Trophoblast cell (in vitro differentiated cells and primary cell): ENCODE results near the gene PTPRE.

Experiments
- DNase-seq, 2 donors: peaks; one replicate each; pipeline ENCODE4 v3.0.0-alpha.2; 2016
- H2AFZ ChIP-seq: 2 replicates; pipeline ENCODE4 v1.6.1; 2013; ENCODE audit warnings: low read length, moderate library complexity, mild to moderate bottlenecking; ENCODE audit not compliant: insufficient read depth, poor library complexity
- H2AK5ac ChIP-seq: 2 replicates; pipeline ENCODE4 v1.6.1; 2013; ENCODE audit warnings: mild to moderate bottlenecking, low read length
- H2BK120ac ChIP-seq: 2 replicates; pipeline ENCODE4 v1.6.1; 2013; ENCODE audit warnings: low read length, mild to moderate bottlenecking, moderate library complexity; ENCODE audit not compliant: insufficient read depth, poor library complexity
- H2BK12ac ChIP-seq: 2 replicates; pipeline ENCODE4 v1.6.1; 2013; ENCODE audit warnings: mild to moderate bottlenecking, low read length, moderate library complexity
- H2BK5ac ChIP-seq: 2 replicates; pipeline ENCODE4 v1.6.1; 2013; ENCODE audit warnings: low read length, low read depth, moderate library complexity, mild to moderate bottlenecking; ENCODE audit not compliant: poor library complexity
- H3K14ac ChIP-seq: 2 replicates; pipeline ENCODE4 v1.6.1; 2013; ENCODE audit warnings: mild to moderate bottlenecking, low read length
- H3K18ac ChIP-seq: 2 replicates; pipeline ENCODE4 v1.6.1; 2013; ENCODE audit warnings: mild to moderate bottlenecking, low read length
- H3K23ac ChIP-seq: 2 replicates; pipeline ENCODE4 v1.6.1; 2013; ENCODE audit warnings: low read length
- H3K27ac ChIP-seq: 2 replicates; pipeline ENCODE4 v1.5.1; 2013; ENCODE audit warnings: low read depth, mild to moderate bottlenecking, inconsistent platforms, low read length, moderate library complexity
- H3K27me3 ChIP-seq: 2 replicates; pipeline ENCODE4 v1.6.1; 2013; ENCODE audit warnings: inconsistent platforms, mild to moderate bottlenecking, low read length, moderate library complexity; ENCODE audit not compliant: insufficient read depth
- H3K36me3 ChIP-seq, 2 experiments: 1 replicate in 1 of 2; 2 replicates in 1 of 2; pipeline ENCODE4 v1.6.1; 2013; ENCODE audit warnings: low read length in 2 of 2, mild to moderate bottlenecking in 2 of 2, moderate library complexity in 1 of 2; ENCODE audit not compliant: insufficient read depth in 2 of 2, control insufficient read depth in 1 of 2
- H3K4ac ChIP-seq: 2 replicates; pipeline ENCODE4 v1.6.1; 2013; ENCODE audit warnings: low read depth, mild to moderate bottlenecking, low read length, moderate library complexity
- H3K4me1 ChIP-seq, 2 experiments: 1 replicate in 1 of 2; 2 replicates in 1 of 2; pipeline ENCODE4 v1.6.1; 2013; ENCODE audit warnings: low read length in 2 of 2, mild to moderate bottlenecking in 2 of 2, moderate library complexity in 1 of 2; ENCODE audit not compliant: insufficient read depth in 2 of 2, control insufficient read depth in 1 of 2
- H3K4me2 ChIP-seq: 2 replicates; pipeline ENCODE4 v1.6.1; 2013; ENCODE audit warnings: inconsistent platforms, mild to moderate bottlenecking, low read length, moderate library complexity
- H3K4me3 ChIP-seq: 2 replicates; pipeline ENCODE4 v1.5.1; 2013; ENCODE audit warnings: mild to moderate bottlenecking, low read depth, low read length, inconsistent platforms
- H3K79me1 ChIP-seq: one replicate; pipeline ENCODE4 v1.6.1; 2013; ENCODE audit warnings: low read length
- H3K79me2 ChIP-seq: 2 replicates; pipeline ENCODE4 v1.6.1; 2013; ENCODE audit warnings: low read length, mild to moderate bottlenecking; ENCODE audit not compliant: control insufficient read depth, insufficient read depth, poor library complexity
- H3K9ac ChIP-seq: 2 replicates; pipeline ENCODE4 v1.6.1; 2013; ENCODE audit warnings: mild to moderate bottlenecking, low read length
- H3K9me3 ChIP-seq: 2 replicates; pipeline ENCODE4 v1.6.1; 2013; ENCODE audit warnings: low read depth, mild to moderate bottlenecking, control low read depth, inconsistent platforms, low read length; ENCODE audit not compliant: insufficient read depth
- H4K12ac ChIP-seq: 2 replicates; pipeline ENCODE4 v1.6.1; 2013; ENCODE audit warnings: low read depth, mild to moderate bottlenecking, low read length, moderate library complexity
- H4K8ac ChIP-seq: 2 replicates; pipeline ENCODE4 v1.6.1; 2013; ENCODE audit warnings: low read depth, mild to moderate bottlenecking, low read length, moderate library complexity
- H4K91ac ChIP-seq: one replicate; pipeline ENCODE4 v1.6.1; 2013; ENCODE audit warnings: low read depth, mild to moderate bottlenecking, low read length, moderate library complexity
- WGBS: extraction: QIAGEN DNeasy Blood & Tissue Kit; methylation state at CpG from one replicate; pipeline ENCODE4 v1.1.7; 2013; ENCODE audit warnings: missing lambda C conversion rate; ENCODE audit not compliant: insufficient read length, insufficient coverage; ENCODE audit errors: extremely low coverage; 5-methylcytosine and 5-hydroxymethylcytosine counted together

Gene PTPRE

GRCh38 chr10:127890832-127891334 is 16.0 kb upstream of the PTPRE start:
- H4K12ac ChIP-seq: no peak overlapping the region
- no peak overlapping the region for H3K4me2 ChIP-seq
- no peaks in the 10 kb centered on the region for H3K79me1 ChIP-seq
- H3K79me2 ChIP-seq: no peaks in the 10 kb centered on the region
- H3K9me3 ChIP-seq: peaks cover 1% of the 10 kb centered on the region
- H4K8ac ChIP-seq: no peak overlapping the region
- no peak overlapping the region for H2BK12ac ChIP-seq
- H4K91ac ChIP-seq: no peak overlapping the region
- H3K14ac ChIP-seq: no peak overlapping the region
- WGBS: no CpG with 5 or more reads among the region's 3 CpGs
- DNase-seq: no peak
- H2AK5ac ChIP-seq: no peak overlapping the region
- no peak overlapping the region for H3K9ac ChIP-seq
- H2BK120ac ChIP-seq: no peak overlapping the region
- no peak overlapping the region for H3K18ac ChIP-seq
- no peaks in the 10 kb centered on the region for H3K36me3 ChIP-seq
- peaks cover 2 to 3% of the 10 kb centered on the region in 2 experiments for H3K4me1 ChIP-seq
- no peak overlapping the region for H3K23ac ChIP-seq
- no peak overlapping the region for H3K27ac ChIP-seq
- H2AFZ ChIP-seq: no peak overlapping the region
- H3K4ac ChIP-seq: no peak overlapping the region
- H3K27me3 ChIP-seq: no peaks in the 10 kb centered on the region
- H3K4me3 ChIP-seq: no peak overlapping the region
- no peak overlapping the region for H2BK5ac ChIP-seq

- no peak within 1 kb of the TSS for H2AFZ ChIP-seq
- H3K4me1 ChIP-seq: peaks cover 2 to 3% of the 10 kb centered on the region in 2 experiments
- no peaks in the 10 kb centered on the region for H3K79me1 ChIP-seq
- no peak within 1 kb of the TSS for H3K4me3 ChIP-seq
- no peaks in the 10 kb centered on the region for H3K27me3 ChIP-seq
- H3K27ac ChIP-seq: no peak within 1 kb of the TSS
- H2BK5ac ChIP-seq: no peak within 1 kb of the TSS
- H3K9ac ChIP-seq: no peak within 1 kb of the TSS
- H3K23ac ChIP-seq: no peak within 1 kb of the TSS
- H3K9me3 ChIP-seq: peaks cover 1% of the 10 kb centered on the region
- no peak within 1 kb of the TSS for H3K4me2 ChIP-seq
- H3K18ac ChIP-seq: no peak within 1 kb of the TSS
- H2BK120ac ChIP-seq: no peak within 1 kb of the TSS
- no peak within 1 kb of the TSS for H4K91ac ChIP-seq
- H3K79me2 ChIP-seq: no peaks in the 10 kb centered on the region
- H3K4ac ChIP-seq: no peak within 1 kb of the TSS
- H2AK5ac ChIP-seq: no peak within 1 kb of the TSS
- H3K14ac ChIP-seq: no peak within 1 kb of the TSS
- no peaks in the 10 kb centered on the region for H3K36me3 ChIP-seq
- no peak within 1 kb of the TSS for H4K12ac ChIP-seq
- no peak for DNase-seq
- no peak within 1 kb of the TSS for H2BK12ac ChIP-seq
- no peak within 1 kb of the TSS for H4K8ac ChIP-seq
These were observed 14.2 kb upstream of the PTPRE start, which contains the start of gene CLRN3 for GRCh38 chr10:127892743-127893142. TSS of gene CLRN3 (minus strand) at chr10:127892941. CDS start at chr10:127892784, 157 bp downstream.

DNA sequence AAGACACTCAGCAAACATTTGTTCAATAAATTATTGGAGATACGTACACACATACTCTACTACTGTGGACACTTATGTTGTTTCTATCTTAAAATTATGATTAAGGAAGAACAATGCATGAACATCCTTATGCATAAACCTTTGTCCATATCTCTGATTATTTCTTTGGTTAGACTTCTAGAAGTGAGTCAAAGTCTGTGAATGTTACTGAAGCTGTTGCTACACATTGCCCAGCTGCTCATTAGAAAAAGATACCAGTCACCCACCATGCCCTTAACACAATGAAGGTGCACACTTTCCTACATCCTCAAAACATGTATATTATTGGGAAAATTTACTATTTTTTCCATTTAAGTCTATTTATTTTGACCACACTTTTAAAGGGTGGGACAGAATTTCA is 12.8 kb upstream of the PTPRE start:
- Histone ChIP-seq H2BK120ac (no peak overlapping the region), H3K79me1 (no peaks in the 10 kb centered on the region), H3K9me3 (peaks cover 1% of the 10 kb centered on the region), H3K9ac (no peak overlapping the region), H2BK12ac (no peak overlapping the region), H3K27me3 (no peaks in the 10 kb centered on the region), H3K14ac (no peak overlapping the region), H3K36me3 (no peaks in the 10 kb centered on the region), H3K4me2 (no peak overlapping the region), H4K8ac (no peak overlapping the region), H4K91ac (no peak overlapping the region), H3K4me1 (peaks cover 2 to 3% of the 10 kb centered on the region in 2 experiments), H2BK5ac (no peak overlapping the region), H2AFZ (no peak overlapping the region), H3K23ac (no peak overlapping the region), H3K4me3 (no peak overlapping the region), H3K18ac (no peak overlapping the region), H3K27ac (no peak overlapping the region), H3K4ac (no peak overlapping the region), H2AK5ac (no peak overlapping the region), H4K12ac (no peak overlapping the region), H3K79me2 (no peaks in the 10 kb centered on the region)
- WGBS: no CpG with 5 or more reads among the region's 1 CpG
- peak in 1 of 2 donors; percentile 17 for DNase-seq

DNA sequence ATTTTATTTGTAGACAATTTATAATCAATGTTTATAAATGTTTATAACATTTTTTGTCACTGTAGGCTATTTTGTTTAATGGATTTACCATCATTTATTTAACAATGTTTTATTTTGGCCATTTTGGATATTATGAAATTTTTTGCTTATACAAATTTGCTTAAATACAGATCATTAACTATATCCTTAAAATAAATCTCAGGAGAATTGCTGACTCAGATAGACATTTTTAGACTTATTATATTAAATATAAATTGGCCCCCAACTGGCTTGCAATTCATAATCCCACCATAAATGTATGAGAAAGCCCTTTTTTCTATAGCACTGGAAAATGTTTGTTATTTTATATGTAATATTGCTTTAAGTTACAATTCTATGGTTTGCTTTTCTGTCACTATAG is 10.3 kb upstream of the PTPRE start:
- H3K27ac ChIP-seq: no peak overlapping the region
- no peaks in the 10 kb centered on the region for H3K27me3 ChIP-seq
- no peak overlapping the region for H3K14ac ChIP-seq
- no peaks in the 10 kb centered on the region for H3K4me1 ChIP-seq
- H4K8ac ChIP-seq: no peak overlapping the region
- H2AFZ ChIP-seq: no peak overlapping the region
- no peak overlapping the region for H3K4me2 ChIP-seq
- no peak overlapping the region for H3K9ac ChIP-seq
- no peak overlapping the region for H4K91ac ChIP-seq
- H2BK5ac ChIP-seq: no peak overlapping the region
- no peak overlapping the region for H4K12ac ChIP-seq
- no peak overlapping the region for H2BK120ac ChIP-seq
- H3K4ac ChIP-seq: no peak overlapping the region
- no peaks in the 10 kb centered on the region for H3K9me3 ChIP-seq
- no peak overlapping the region for H3K4me3 ChIP-seq
- H3K23ac ChIP-seq: no peak overlapping the region
- H2AK5ac ChIP-seq: no peak overlapping the region
- H2BK12ac ChIP-seq: no peak overlapping the region
- H3K79me1 ChIP-seq: no peaks in the 10 kb centered on the region
- H3K36me3 ChIP-seq: no peaks in the 10 kb centered on the region
- DNase-seq: no peak
- no peak overlapping the region for H3K18ac ChIP-seq
- H3K79me2 ChIP-seq: no peaks in the 10 kb centered on the region
